GM12891 (cell line): ENCODE results near the gene IFT172.

Experiments
- DNase-seq: peaks from one replicate; pipeline ENCODE4 v3.0.0; 2011; ENCODE audit warnings: low spot score; ENCODE audit not compliant: insufficient read length
- FAIRE-seq: peaks from 2 replicates; lab custom pipeline; 2011; peaks lifted over from hg19 to GRCh38; lab: Jason Lieb, UNC
- PAX5 ChIP-seq: IDR thresholded peaks from 2 replicates; pipeline ENCODE4 v1.6.1; 2011; ENCODE audit warnings: low read length, moderate library complexity, mild to moderate bottlenecking; ENCODE audit not compliant: insufficient read depth, severe bottlenecking
- POLR2A ChIP-seq: IDR thresholded peaks from 2 replicates; pipeline ENCODE4 v1.6.1; 2011; ENCODE audit warnings: low read depth, low read length, control low read depth
- POLR2AphosphoS5 ChIP-seq: IDR thresholded peaks from 2 replicates; pipeline ENCODE4 v1.6.1; 2011; ENCODE audit warnings: low read depth, low read length, control low read depth
- POU2F2 ChIP-seq: IDR thresholded peaks from 2 replicates; pipeline ENCODE4 v1.6.1; 2011; ENCODE audit warnings: low read depth, mild to moderate bottlenecking, control low read depth, low read length, moderate library complexity
- SPI1 ChIP-seq: IDR thresholded peaks from 2 replicates; pipeline ENCODE4 v1.6.1; 2011; ENCODE audit warnings: low read depth, low read length, control low read depth
- TAF1 ChIP-seq: IDR thresholded peaks from 2 replicates; pipeline ENCODE4 v1.6.1; 2011; ENCODE audit warnings: low read depth, low read length, control low read depth

IFT172 gene

GRCh38 chr2:27495840-27496356 is 6.4 kb upstream of the IFT172 start:
- DNase-seq: no peak
- no peak for TF ChIP-seq POLR2A
- no peak for TF ChIP-seq POU2F2
- no peak for TF ChIP-seq PAX5
- no peak for TF ChIP-seq POLR2AphosphoS5
- TF ChIP-seq SPI1: no peak
- no peak for TF ChIP-seq TAF1

GRCh38 chr2:27494944-27495554 is 5.5 kb upstream of the IFT172 start, which contains the start of gene FNDC4:
FNDC4 (minus strand) TSS chr2:27495200; CDS start chr2:27494679, 521 bp downstream.
- FAIRE-seq (no peak), DNase-seq (no peak)
- no peak for TF ChIP-seq PAX5
- no peak for TF ChIP-seq SPI1
- TF ChIP-seq POLR2A: no peak

More at GRCh38 chr2:27495840-27496356, 6.4 kb upstream of the IFT172 start:
- FAIRE-seq: no peak

GRCh38 chr2:27494284-27494943 is 4.9 kb upstream of the IFT172 start:
- no peak for TF ChIP-seq PAX5
- TF ChIP-seq SPI1: no peak
- TF ChIP-seq TAF1: no peak
- no peak for TF ChIP-seq POLR2AphosphoS5
- no peak for TF ChIP-seq POLR2A
- no peak for TF ChIP-seq POU2F2
- FAIRE-seq (no peak), DNase-seq (no peak)

GRCh38 chr2:27493948-27494283 is 4.4 kb upstream of the IFT172 start:
- TF ChIP-seq PAX5 (no peak), TAF1 (no peak), POU2F2 (no peak), SPI1 (no peak), POLR2AphosphoS5 (no peak), POLR2A (no peak)
- FAIRE-seq: no peak
- DNase-seq: no peak

- FAIRE-seq: no peak
- TF ChIP-seq TAF1 (no peak), POU2F2 (no peak), POLR2AphosphoS5 (no peak), SPI1 (no peak), POLR2A (no peak), PAX5 (no peak)
Measured at GRCh38 chr2:27492557-27492956, 3.0 kb upstream of the IFT172 start.

GRCh38 chr2:27489118-27489497 is 435 bp downstream of the IFT172 start:
- DNase-seq (no peak), FAIRE-seq (no peak)
- no peak for TF ChIP-seq POU2F2
- no peak for TF ChIP-seq POLR2AphosphoS5
- TF ChIP-seq POLR2A: no peak

More at GRCh38 chr2:27492557-27492956, 3.0 kb upstream of the IFT172 start:
- DNase-seq: no peak

GRCh38 chr2:27485496-27485895 is 4.0 kb downstream of the IFT172 start:
- FAIRE-seq (no peak), DNase-seq (no peak)
- TF ChIP-seq SPI1 (no peak), PAX5 (no peak), POLR2A (no peak), TAF1 (no peak), POU2F2 (no peak), POLR2AphosphoS5 (no peak)

GRCh38 chr2:27471961-27472360 is 17.6 kb downstream of the IFT172 start:
- no peak for FAIRE-seq
- no peak for DNase-seq
- TF ChIP-seq POU2F2 (no peak), PAX5 (no peak), SPI1 (no peak), TAF1 (no peak), POLR2AphosphoS5 (no peak), POLR2A (no peak)

GRCh38 chr2:27464443-27464842 is 25.1 kb downstream of the IFT172 start:
- DNase-seq: no peak
- no peak for FAIRE-seq
- no peak for TF ChIP-seq SPI1
- no peak for TF ChIP-seq TAF1
- TF ChIP-seq POLR2AphosphoS5: no peak
- TF ChIP-seq PAX5: no peak
- TF ChIP-seq POU2F2: no peak
- no peak for TF ChIP-seq POLR2A

GRCh38 chr2:27461118-27461517 is 28.4 kb downstream of the IFT172 start:
- TF ChIP-seq SPI1: no peak
- no peak for TF ChIP-seq TAF1
- TF ChIP-seq POU2F2: no peak
- no peak for TF ChIP-seq PAX5
- TF ChIP-seq POLR2A: no peak
- TF ChIP-seq POLR2AphosphoS5: no peak
- FAIRE-seq: no peak

More at GRCh38 chr2:27461118-27461517, 28.4 kb downstream of the IFT172 start:
- no peak for DNase-seq
